HG03103 (cell line): ENCODE results near the gene ODF2.
"Not testable (repeated sequence)": the region's sequence is repeated elsewhere in the genome, so short reads cannot be mapped to it uniquely, and the experiment has no call there.

ENCODE experiments used
- ATAC-seq: cut with Tn5 transposase; IDR thresholded peaks from one replicate; pipeline ENCODE4 v1.9.1; 2021; ENCODE audit warnings: low read depth; ENCODE audit not compliant: unreplicated experiment

Gene ODF2

DNA sequence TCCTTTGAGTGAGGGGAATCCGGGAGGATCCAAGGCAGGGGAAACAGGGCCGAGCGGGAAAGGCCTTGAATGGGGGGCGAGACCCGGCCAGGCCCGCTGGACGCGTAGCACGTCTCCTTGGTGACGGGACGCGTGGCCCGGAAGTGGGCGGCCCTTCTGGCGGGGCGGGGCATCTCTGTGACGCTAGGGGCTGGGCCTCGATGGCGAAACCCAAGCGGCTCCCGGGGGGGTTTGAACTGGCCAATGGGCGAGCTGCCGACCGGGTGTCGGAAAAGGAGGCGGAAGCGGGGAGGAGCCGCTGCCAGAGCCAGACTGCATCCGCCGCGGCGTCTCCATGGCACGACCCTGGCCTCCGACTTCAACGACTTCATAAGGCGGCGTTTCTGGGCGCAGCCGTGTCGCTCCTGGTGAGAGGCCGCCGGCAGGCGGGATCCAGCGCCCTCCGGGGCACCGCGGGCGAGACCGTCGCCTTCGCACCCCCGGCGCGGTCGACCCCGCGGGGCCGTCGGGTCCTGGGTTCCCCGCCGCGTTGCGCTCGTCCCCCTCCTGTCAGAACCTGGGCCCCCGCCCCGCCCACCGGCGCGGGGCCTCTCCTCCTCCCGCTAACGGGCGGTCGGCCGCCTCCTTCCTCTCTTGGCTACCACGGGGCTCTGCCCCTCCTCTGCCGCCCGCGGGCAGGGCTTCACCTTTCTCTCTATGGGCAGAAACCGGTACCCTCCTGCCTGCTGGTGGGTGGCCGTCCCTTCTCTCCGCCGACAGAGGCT is at the start of gene ODF2:
TSS of gene ODF2 (plus strand) at position 158 of the 764 bp plus-strand sequence. CDS start at position 244, 86 bp downstream.
- ATAC-seq = peak; percentile 91

DNA sequence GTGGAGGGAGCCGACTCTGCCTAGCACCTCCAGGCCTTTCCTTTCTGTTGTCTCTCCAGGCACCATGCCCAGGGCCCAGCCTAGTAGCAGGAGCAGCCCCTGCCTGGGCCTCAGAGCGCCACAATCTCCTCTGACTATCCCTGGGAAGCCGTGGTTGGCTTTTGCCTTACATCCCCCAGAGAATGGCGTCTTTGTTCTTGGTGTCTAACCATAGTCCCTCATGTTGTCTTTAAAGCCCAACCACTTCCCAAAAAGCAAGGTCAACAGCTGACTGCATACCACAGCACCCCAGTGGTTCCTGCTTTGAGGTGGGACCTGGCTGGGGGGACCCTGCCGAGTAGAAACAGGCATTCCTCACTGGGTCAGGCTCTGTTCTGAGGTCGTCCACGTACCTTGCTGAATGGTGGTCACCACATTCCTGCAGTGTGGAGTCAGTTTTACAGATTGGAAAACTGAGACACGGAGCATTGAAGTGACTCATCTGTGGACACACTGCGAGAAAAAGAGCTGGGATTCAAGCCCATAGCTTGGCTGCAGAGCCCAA is 48.9 kb upstream of the ODF2 start:
- ATAC-seq = no peak

DNA sequence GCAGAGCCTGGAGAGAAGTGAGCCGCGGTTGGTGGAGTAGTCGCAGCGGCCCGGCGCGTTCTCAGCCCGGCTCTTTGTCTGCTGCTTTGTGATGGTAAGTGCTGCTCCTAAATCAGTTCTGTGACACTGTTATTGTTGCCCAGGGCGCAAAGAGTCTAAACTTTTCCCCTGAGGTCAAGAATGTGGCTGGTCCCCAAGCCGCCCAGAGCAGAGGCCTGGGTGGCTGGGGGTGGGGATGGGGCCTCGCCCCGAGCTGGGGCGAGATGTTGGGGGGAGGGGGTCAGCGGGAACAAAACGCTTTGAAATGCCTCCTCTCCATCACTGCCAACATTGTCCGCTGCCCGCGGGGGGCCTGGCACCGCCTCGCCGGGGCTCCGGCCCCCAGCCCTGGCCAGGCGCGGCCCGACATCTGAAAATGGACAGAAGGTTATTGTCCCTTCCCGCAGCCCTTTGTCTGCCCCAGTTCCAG is 46.8 kb upstream of the ODF2 start:
- ATAC-seq = no peak

DNA sequence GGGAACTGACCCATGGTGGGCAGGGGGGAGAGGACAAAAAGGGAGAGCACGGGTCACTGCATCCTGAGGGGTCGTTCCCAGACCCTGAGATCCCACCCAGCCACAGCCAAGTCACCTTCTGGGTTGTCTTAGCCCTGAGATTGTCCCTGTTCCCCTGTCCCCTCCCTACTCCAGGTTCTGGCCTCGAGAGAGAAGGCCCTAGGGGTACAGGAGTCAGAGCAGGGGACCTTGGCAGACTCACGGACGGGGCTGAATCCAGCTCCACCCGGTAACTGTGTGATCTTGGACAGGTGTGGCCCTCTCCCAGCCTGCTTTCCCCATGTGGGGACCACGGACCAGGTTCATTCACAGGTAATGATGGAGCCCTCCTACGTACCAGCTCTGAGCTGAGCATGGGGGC is 46.4 kb upstream of the ODF2 start:
- no peak for ATAC-seq

DNA sequence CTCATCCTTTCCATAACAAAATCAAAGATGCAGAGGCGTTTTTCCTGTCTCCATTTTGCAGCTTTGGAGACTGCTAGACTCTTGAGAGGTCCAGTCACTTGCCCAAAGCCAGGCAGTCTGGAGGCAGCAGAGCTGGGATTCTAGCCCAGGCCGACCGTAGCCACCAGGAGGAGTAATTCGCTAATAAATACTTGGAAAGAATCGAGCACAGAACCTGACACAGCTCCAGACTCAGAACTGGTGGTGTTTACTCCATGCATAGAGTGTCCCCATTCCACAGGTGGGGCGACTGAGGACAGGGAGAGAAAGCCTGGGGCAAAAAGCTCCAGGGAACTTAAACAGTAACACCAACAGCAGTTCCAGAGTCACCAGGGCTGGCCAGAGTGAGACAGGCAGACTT is 45.8 kb upstream of the ODF2 start:
- ATAC-seq = no peak

DNA sequence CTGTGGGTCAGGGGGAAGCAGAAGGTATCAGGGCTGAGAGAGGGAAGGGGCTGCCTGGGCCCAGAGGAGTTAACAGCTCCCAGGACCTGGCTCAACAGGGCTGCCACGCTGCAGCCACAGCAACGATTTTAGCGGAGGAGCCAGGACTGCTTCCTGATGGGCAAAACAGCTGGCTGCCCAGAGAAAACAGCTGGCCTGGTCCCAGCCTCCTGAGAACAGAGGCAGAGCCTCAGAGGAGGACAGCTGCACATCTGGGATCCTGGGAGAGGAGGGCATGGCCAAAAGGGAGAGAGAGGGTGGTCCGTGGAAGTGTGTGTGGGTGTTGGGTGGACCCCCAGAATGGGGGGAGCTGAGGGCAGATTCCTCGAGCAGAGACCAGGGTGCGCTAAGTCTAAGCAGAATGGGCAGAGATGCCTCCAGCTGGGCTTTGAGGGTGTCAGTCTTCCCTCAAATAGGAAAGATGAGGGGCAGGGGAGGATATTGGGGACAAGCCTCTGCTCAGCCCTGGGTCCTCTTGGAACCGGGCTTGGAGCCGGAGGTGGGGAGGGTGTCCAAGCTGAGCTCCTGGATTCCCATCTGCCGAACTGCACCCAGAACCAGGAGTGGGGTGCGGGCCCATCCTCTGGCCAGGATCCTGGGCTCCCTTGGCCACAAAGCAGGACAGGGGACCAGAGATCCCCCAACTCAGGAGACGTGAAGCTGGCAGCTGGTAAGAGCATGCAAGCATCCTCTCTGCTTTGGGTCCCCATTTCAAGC is 44.3 kb upstream of the ODF2 start:
- no peak for ATAC-seq

DNA sequence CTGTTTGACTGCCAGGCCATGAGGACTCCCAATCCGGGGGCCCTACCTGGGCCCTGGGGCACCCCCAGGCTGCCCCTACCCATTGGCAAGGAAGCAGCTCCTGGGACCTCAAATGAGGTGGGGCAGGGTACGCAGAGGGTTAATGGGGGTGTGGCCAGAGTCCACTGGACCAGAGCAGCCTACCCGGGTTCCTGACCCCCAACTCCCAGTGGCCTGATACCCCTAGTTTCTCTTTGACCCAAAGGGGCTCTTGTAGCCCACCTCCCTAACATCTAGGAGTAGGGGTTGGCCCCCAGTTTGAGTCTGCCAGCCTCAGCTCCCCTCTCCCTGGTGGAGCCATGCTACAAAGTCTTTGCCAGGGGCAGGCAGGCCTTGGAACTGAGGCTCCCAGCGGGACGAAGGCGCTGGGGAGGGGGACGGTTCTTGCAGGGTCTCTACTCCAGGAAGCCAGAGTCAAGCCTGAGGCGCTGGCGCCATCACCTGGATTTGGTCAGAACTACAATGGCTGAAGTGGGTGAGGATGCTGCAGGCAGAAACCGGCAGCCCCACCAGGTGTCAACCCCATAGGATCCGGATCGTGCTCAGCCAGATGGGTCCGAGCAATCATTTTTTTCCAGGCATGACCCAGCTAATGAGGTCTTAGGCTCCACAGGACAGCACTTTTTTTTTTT is 43.6 kb upstream of the ODF2 start:
- ATAC-seq = no peak

DNA sequence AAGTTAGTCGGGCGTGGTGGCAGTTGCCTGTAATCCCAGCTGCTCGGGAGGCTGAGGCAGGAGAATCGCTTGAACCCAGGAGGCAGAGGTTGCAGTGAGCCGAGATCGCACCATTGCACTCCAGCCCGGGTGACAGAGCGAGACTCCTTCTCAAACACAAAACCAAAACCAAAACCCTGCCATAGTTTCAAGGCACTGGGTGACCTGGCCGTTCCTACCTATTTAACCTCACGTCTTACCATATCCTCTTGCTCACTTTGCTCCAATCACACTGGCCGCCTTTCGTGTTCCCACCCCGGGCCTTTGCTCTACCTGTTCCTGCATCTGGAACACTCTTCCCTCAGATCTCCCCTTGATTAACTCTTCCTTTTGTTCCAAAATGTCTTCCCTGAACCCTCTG is 42.1 kb upstream of the ODF2 start:
- not testable (repeated sequence) for ATAC-seq

DNA sequence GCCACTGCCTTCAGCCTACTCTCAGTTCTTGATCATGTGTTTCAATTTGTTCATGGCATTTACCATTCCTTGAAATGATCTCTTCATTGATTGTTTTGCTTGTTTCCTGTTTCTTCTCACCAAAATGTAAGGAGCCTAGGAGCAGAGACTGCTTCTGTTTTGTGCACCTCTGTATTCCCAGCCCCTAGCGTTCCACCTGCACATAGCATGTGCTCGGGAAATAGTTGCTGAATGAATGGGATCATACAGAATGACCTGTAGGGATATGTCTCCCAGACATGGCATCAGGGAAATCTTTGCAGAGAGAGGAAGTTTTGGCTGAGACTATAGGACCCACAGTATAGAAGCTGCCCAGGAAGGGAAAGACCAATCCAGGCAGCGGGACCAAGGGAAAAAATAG is 41.3 kb upstream of the ODF2 start:
- no peak for ATAC-seq

DNA sequence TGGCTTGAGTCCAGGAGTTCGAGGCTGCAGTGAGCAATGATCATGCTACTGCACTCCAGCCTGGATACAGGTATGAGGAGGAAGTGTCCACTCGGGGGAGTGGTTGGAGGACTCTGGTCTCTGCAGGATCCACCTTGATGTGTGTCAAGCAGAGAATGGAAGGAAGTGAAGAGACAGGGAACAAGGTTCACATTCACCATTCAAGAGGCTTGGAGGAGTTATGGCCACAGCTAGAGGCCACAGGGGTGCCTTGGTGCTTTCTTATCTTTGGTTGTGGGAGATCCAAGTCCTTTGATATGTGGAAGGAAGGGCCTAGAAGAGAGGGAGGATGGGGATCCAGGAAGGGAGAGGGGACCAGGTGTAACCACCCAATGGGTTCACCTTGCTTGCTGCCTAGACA is 40.5 kb upstream of the ODF2 start:
- ATAC-seq = no peak

DNA sequence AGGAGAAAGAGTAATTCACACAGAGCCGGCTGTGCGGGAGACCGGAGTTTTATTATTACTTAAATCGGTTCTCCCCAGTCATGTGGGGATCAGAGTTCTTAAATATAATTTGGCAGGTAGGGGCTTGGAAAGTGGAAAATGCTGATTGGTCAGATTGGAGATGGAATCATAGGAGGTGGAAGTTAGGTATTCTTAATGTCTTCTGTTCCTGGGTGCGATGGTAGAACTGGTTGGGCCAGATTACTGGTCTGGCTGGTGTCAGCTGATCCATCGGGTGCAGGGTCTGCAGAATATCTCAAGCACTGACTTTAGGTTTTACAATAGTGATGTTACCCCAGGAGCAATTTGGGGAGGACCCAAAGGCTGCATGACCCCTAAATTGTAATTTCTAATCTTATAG is 39.8 kb upstream of the ODF2 start:
- no peak for ATAC-seq

DNA sequence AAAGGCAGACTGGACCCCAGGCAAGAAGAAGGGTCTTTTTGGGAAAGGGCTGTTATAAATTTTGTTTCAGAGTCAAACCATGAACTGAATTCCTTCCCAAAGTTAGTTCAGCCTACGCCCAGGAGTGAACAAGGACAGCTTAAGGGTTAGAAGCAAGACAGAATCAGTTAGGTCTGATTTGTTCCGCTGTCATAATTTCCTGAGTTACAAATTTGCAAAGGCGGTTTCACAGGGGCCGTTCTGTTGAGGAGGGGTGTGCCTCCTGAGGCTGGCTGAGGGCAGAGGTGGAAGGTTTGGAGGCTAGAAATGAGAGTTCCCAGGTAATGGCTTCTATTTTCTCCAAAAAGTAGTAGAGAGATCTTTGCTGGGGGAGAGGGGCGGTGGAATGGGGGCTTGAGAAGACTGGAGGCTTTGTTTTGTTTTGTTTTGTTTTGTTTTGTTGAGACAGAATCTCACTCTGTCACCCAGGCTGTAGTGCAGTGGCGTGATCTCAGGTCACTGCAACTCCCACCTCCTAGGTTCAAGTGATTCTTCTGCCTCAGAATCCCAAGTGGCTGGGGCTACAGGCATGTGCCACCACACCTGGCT is 39.3 kb upstream of the ODF2 start:
- ATAC-seq = no peak

DNA sequence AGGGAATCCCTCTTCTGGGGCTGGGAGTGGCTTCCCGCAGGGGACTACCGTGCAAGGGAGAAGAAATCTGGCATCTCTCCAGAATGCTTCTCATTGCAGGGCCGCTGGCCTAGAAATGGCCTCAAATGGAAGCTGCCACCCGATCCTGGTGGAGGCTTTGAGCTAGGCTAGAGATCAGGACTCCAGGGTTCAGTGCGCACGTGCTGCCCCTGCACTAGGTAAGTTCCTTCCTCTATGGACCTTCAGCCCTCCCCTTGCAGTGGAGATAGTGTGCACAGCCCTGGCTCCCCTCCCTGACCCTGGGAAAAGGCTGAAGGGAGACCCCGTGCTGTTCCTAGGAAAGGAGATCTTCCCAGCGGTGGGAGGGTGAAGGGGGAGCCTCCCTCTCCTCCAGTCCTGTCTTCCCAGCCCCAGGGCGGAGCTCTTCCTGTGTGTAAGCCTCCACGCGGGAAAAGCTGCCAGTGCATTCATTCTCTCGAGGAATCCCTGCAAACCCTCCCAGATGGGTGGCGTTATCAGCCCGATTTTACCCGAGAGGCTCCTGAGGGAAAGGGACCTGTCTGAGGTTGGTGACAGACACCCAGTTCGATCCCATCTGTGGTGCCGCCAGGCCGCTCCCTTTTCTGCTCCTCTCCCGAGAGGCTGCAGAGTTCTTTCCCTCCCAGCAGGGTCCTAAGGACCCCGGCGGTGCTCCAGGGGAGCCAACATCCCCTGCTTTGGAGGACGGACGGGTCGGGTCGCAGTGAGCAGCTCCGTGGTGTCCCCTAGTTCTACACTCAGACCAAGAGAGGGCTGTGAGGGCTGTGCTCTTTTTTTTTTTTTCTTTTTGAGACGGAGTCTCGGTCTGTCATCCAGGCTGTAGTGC is 36.5 kb upstream of the ODF2 start:
- ATAC-seq = no peak

DNA sequence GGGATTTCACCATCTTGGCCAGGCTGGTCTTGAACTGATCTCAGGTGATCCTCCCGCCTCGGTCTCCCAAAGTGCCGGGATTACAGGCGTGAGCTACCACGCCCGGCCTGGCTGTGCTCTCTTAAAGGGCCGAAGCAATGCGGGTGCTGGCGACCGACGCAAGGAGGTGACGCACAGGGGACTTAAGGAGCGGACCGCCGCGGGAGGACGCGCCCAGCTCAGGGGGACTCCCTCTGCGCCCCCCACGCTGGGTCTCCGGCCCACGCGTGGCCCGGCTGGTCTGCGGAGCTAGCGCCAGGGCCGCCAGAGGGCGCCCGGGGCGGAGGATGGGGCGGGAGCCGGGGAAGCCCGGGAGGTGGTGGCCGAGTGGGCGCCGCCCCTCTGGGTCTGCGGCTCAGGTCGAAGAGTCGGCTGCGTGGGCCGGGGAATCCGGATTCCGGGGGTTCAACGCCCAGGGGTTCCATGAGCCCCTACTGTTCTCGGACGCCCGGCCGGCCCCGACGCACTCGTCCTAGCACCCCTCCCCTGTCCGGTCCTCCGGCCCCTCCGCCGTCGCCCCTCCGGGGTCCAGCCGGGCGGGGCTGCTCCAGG is 35.7 kb upstream of the ODF2 start:
- peak; percentile 58 for ATAC-seq

DNA sequence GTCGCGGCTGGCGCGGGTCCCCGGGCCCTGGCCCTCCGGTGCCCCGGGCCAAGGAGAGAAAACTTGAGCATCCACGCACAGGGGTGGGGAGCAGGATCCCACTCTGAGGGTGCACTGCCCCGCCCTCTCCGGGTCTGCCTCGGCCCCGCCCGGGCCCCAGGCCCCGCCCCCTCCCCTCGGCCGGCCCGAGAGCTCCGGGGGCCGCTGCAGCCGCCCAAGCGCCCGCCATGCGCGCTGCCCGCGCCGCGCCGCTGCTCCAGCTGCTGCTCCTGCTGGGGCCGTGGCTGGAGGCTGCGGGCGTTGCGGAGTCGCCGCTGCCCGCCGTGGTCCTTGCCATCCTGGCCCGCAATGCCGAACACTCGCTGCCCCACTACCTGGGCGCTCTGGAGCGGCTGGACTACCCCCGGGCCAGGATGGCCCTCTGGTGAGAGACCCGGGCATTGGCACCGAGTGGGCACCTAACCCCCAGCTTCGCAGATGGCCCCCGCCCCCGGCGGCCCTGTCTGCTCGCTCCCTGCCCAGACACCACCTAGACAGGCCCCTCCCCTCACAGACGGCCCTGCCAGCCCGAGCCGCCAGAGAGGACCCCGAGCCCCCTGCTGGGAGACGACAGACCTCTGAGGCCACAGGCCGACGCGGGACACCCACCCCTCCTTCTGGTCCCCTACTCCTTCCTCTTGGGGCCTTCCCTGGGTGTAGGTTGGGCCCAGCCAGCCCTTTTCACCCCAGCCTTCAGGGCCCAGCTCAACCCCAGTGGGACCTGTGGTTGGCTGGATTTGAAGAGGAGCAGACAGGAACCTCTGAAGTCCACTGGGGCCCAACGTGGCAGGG is 34.9 kb upstream of the ODF2 start, which contains the start of gene CERCAM:
TSS of gene CERCAM (plus strand) at position 207 of the 831 bp plus-strand sequence. CDS start at position 228, 21 bp downstream.
- peak; percentile 43 for ATAC-seq

DNA sequence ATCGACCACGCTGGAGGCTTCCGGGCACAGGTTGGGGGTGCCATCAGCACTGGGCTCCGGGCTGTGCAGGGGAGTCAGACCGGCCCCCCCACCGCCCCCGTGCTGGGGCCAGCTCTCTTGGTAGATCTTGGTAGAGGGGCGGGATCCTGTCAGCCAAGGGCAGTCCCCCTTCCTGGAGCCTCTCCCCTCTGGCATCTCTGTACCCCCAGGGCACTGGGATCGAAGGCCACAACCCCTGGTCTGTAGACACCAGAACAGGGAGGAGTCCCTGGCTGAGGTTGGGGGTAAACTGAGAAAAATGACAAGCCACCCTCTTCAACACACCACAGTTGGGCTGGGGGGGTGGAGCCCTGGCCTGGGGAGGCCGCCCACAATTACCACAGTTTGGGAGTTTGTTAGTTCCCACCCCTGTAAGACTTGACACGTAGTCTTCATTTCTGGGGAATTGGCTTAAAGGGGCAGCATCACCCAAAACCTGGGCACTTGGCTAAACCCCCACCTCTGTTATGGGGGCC is 34.3 kb upstream of the ODF2 start:
- ATAC-seq = no peak

DNA sequence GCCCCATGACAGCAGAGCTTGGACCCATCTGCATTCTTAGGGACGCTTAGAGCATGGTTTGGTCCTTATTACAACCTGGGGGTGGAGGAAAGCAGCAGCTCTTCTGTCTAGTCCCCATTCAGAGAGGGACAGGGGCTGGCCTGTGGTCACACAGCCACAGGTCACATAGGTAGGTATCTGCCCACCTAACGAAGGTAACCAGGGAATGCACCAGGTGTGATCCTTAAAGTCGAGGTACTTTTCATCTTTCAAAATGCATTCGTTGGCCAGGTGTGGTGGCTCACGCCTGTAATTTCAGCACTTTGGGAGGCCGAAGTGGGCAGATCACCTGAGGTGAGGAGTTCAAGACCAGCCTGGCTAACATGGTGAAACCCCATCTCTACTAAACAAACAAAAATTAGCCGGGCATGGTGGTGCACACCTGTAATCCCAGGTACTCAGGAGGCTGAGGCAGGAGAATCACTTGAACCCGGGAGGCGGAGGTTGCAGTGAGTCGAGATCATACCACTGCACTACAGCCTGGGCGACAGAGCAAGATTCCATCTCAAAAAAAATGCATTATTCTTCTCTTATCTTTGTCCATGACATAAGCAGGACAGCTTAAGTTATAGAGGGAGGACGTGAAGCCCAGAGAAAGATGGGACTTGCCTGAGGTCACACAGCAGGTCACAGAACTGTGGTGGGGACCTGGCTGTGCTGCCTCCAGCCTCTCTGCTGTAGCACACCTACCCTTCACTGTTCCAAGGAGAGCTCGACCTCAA is 33.6 kb upstream of the ODF2 start:
- not testable (repeated sequence) for ATAC-seq

DNA sequence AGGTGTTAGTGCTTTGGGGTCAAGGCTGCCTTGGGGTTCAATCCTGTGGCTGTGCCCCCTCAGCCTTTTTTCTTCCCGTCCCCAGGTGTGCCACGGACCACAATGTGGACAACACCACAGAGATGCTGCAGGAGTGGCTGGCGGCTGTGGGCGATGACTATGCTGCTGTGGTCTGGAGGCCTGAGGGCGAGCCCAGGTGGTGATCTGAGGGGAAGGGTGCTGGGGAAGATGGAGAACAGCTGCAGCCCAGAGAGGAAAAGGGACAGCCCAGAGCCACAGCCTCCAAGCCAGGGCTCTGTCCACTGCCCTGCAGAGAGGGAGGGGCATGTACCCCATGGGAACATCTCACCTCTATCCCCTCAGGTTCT is 33.0 kb upstream of the ODF2 start:
- ATAC-seq = no peak
